ENCODE data around the gene LCLAT1. TPM values are rescaled to one million over a fixed set of nuclear protein-coding genes. Genes with fewer than 3 reads are reported as not detected.

The LCLAT1 gene
- polyA plus RNA-seq, 1 experiment: 10.8 TPM

- POLR2A ChIA-PET: no interaction called here
- no peak for DNase-seq (ENCODE audit: low read depth)
These were observed 83.3 kb downstream of the LCLAT1 start for GRCh38 chr2:30530346-30530745.

GRCh38 chr2:30541680-30542079 lies 94.6 kb downstream of the LCLAT1 start:
- ChIA-PET CTCF (no interaction called here), POLR2A (no interaction called here)
- TF ChIP-seq CTCF (IDR thresholded peaks at IDR 0.05; ENCODE audit: insufficient read depth, low read depth, low read length): no peak
- no peak for DNase-seq (ENCODE audit: low read depth)
- H3K4me3 ChIP-seq (ENCODE audit: low read depth, low read length): no peak overlapping the region
- H3K27me3 ChIP-seq (ENCODE audit: control insufficient read depth, insufficient read depth, low read length): no peaks in the 10 kb centered on the region
- no peaks in the 10 kb centered on the region for H3K36me3 ChIP-seq (ENCODE audit: control insufficient read depth, insufficient read depth, low read length)

More at GRCh38 chr2:30530346-30530745, 83.3 kb downstream of the LCLAT1 start:
- no peak for TF ChIP-seq CTCF (IDR thresholded peaks at IDR 0.05; ENCODE audit: insufficient read depth, low read depth, low read length)
- H3K36me3 ChIP-seq (ENCODE audit: control insufficient read depth, insufficient read depth, low read length): no peaks in the 10 kb centered on the region
- CTCF ChIA-PET: no interaction called here
- H3K27me3 ChIP-seq (ENCODE audit: control insufficient read depth, insufficient read depth, low read length): no peaks in the 10 kb centered on the region
- H3K4me3 ChIP-seq (ENCODE audit: low read depth, low read length): no peak overlapping the region

GRCh38 chr2:30545875-30546274 lies 98.8 kb downstream of the LCLAT1 start:
- CTCF ChIA-PET: no interaction called here
- POLR2A ChIA-PET: no interaction called here
- Histone ChIP-seq H3K27me3 (ENCODE audit: control insufficient read depth, insufficient read depth, low read length) (no peaks in the 10 kb centered on the region), H3K36me3 (ENCODE audit: control insufficient read depth, insufficient read depth, low read length) (no peaks in the 10 kb centered on the region), H3K4me3 (ENCODE audit: low read depth, low read length) (no peak overlapping the region)
- no peak for TF ChIP-seq CTCF (IDR thresholded peaks at IDR 0.05; ENCODE audit: insufficient read depth, low read depth, low read length)
- DNase-seq (ENCODE audit: low read depth): no peak

- no peaks in the 10 kb centered on the region for H3K36me3 ChIP-seq (ENCODE audit: control insufficient read depth, insufficient read depth, low read length)
- DNase-seq (ENCODE audit: low read depth): no peak
- H3K4me3 ChIP-seq (ENCODE audit: low read depth, low read length): no peak overlapping the region
- no peaks in the 10 kb centered on the region for H3K27me3 ChIP-seq (ENCODE audit: control insufficient read depth, insufficient read depth, low read length)
- TF ChIP-seq CTCF (IDR thresholded peaks at IDR 0.05; ENCODE audit: insufficient read depth, low read depth, low read length): no peak
- POLR2A ChIA-PET: no interaction called here
- CTCF ChIA-PET: no interaction called here
These were observed 101.3 kb downstream of the LCLAT1 start for GRCh38 chr2:30548386-30548785.

- ChIA-PET POLR2A (no interaction called here), CTCF (interaction anchor here (0.6 kb wide), 1 partner anchor 11 kb away, joined by 3 read pairs; no protein-coding TSS in a partner anchor)
- Histone ChIP-seq H3K4me3 (ENCODE audit: low read depth, low read length) (no peak overlapping the region), H3K36me3 (ENCODE audit: control insufficient read depth, insufficient read depth, low read length) (no peaks in the 10 kb centered on the region), H3K27me3 (ENCODE audit: control insufficient read depth, insufficient read depth, low read length) (no peaks in the 10 kb centered on the region)
- TF ChIP-seq CTCF (IDR thresholded peaks at IDR 0.05; ENCODE audit: insufficient read depth, low read depth, low read length): no peak
- DNase-seq (ENCODE audit: low read depth): no peak
These were observed 102.0 kb downstream of the LCLAT1 start for GRCh38 chr2:30549096-30549495.
